DMS53 (cell line): ENCODE measurements around the gene MICU1.

Experiments used
- DNase-seq: peaks from one replicate; lab custom pipeline; 2025; lab: John Stamatoyannopoulos, UW

The MICU1 gene

GRCh38 chr10:72630144-72630543 is 4.3 kb upstream of the MICU1 start:
- no peak for DNase-seq

- DNase-seq = no peak
Measured at GRCh38 chr10:72626444-72626754, 520 bp upstream of the MICU1 start.

GRCh38 chr10:72625276-72625607 is 637 bp downstream of the MICU1 start:
- peak; percentile 48 for DNase-seq

GRCh38 chr10:72622271-72622670 is 3.6 kb downstream of the MICU1 start:
- DNase-seq = no peak

GRCh38 chr10:72616716-72617115 is 9.2 kb downstream of the MICU1 start:
- no peak for DNase-seq

GRCh38 chr10:72615970-72616369 is 9.9 kb downstream of the MICU1 start:
- no peak for DNase-seq

GRCh38 chr10:72612203-72612826 is 13.6 kb downstream of the MICU1 start:
- DNase-seq = peak; percentile 18

- no peak for DNase-seq
Measured at GRCh38 chr10:72611783-72612182, 14.1 kb downstream of the MICU1 start.

GRCh38 chr10:72610466-72610865 is 15.4 kb downstream of the MICU1 start:
- DNase-seq = no peak

- no peak for DNase-seq
Measured at GRCh38 chr10:72605122-72605521, 20.8 kb downstream of the MICU1 start.

- no peak for DNase-seq
Measured at GRCh38 chr10:72601144-72601543, 24.7 kb downstream of the MICU1 start.

- DNase-seq = no peak
Measured at GRCh38 chr10:72598769-72599701, 26.8 kb downstream of the MICU1 start.

- no peak for DNase-seq
Measured at GRCh38 chr10:72597897-72598296, 28.0 kb downstream of the MICU1 start.

- no peak for DNase-seq
Measured at GRCh38 chr10:72595436-72595835, 30.4 kb downstream of the MICU1 start.

- DNase-seq = no peak
Measured at GRCh38 chr10:72593963-72594362, 31.9 kb downstream of the MICU1 start.

- DNase-seq = no peak
Measured at GRCh38 chr10:72588266-72588665, 37.6 kb downstream of the MICU1 start.

- DNase-seq = no peak
Measured at GRCh38 chr10:72587568-72587967, 38.3 kb downstream of the MICU1 start.

GRCh38 chr10:72574636-72575035 is 51.2 kb downstream of the MICU1 start:
- DNase-seq = no peak

GRCh38 chr10:72573079-72573478 is 52.8 kb downstream of the MICU1 start:
- DNase-seq = no peak

GRCh38 chr10:72567889-72568640 is 57.8 kb downstream of the MICU1 start:
- DNase-seq = peak; percentile 27

GRCh38 chr10:72567421-72567820 is 58.5 kb downstream of the MICU1 start:
- DNase-seq = no peak

- DNase-seq = no peak
Measured at GRCh38 chr10:72564596-72564995, 61.3 kb downstream of the MICU1 start.

- no peak for DNase-seq
Measured at GRCh38 chr10:72563327-72563932, 62.4 kb downstream of the MICU1 start.
